MM.1S (cell line): ENCODE data around the gene ZNF774.

Experiments used
- CTCF ChIP-seq: fragments of 300-600 bp; sonication (generic); IDR thresholded peaks from 2 replicates; pipeline ENCODE4 v1.5.1; 2016; ENCODE audit warnings: antibody characterized with exemption, low read length, mixed read lengths
- EZH2 ChIP-seq: fragments of 300-600 bp; sonication (generic); optimal IDR thresholded peaks from 2 replicates; pipeline ENCODE3; 2017; ENCODE audit warnings: low read depth, mild to moderate bottlenecking, antibody characterized with exemption, low read length, mixed read lengths

GRCh38 chr15:90349072-90349471, 3.0 kb upstream of the ZNF774 start:
- TF ChIP-seq CTCF (no peak), EZH2 (no peak)
